CD4-positive, alpha-beta memory T cell (primary cell): Measurements from ENCODE around the gene KIAA1191. TPM values are rescaled to one million over a fixed set of nuclear protein-coding genes. Genes with fewer than 3 reads are reported as not detected.
A peak's percentile ranks its signal among the peaks of the same experiment; 100 is the strongest.

Experiments
- CTCF ChIA-PET: fragments of 350-600 bp; sonication (Branson Sonifier 250); formaldehyde crosslinking; loops from one replicate; lab custom pipeline; 2021; ENCODE audit warnings: inconsistent platforms; ENCODE audit not compliant: partially characterized antibody; lab: Charles Lee
- POLR2A ChIA-PET: fragments of 350-600 bp; sonication (Branson Sonifier 250); formaldehyde crosslinking; loops from one replicate; lab custom pipeline; 2021; ENCODE audit not compliant: partially characterized antibody; lab: Charles Lee
- DNase-seq, 5 donors: peaks; one replicate each; pipeline versions ENCODE4 v3.0.0 to v3.0.0-alpha.2; 2020 to 2022; ENCODE audit warnings: mixed read lengths in 1 of 5
- H3K27ac ChIP-seq: one replicate; pipeline ENCODE4 v1.7.0; 2013; ENCODE audit warnings: low read depth, low read length
- H3K27me3 ChIP-seq: 2 replicates; pipeline ENCODE4 v1.7.0; 2013; ENCODE audit warnings: mild to moderate bottlenecking, low read length, moderate library complexity; ENCODE audit not compliant: insufficient read depth
- H3K36me3 ChIP-seq: 2 replicates; pipeline ENCODE4 v1.7.0; 2013; ENCODE audit warnings: mild to moderate bottlenecking, low read length, moderate library complexity; ENCODE audit not compliant: insufficient read depth
- H3K4me1 ChIP-seq: 2 replicates; pipeline ENCODE4 v1.7.0; 2013; ENCODE audit warnings: mild to moderate bottlenecking, low read length, moderate library complexity; ENCODE audit not compliant: insufficient read depth
- H3K4me3 ChIP-seq, 2 donors: one replicate each; pipeline ENCODE4 v1.7.0; 2013; ENCODE audit warnings: low read length in 2 of 2, mild to moderate bottlenecking in 1 of 2
- H3K9me3 ChIP-seq, 2 donors: one replicate each; pipeline ENCODE4 v1.7.0; 2013; ENCODE audit warnings: low read length in 2 of 2, control low read depth in 1 of 2; ENCODE audit not compliant: control insufficient read depth in 1 of 2
- H3K27ac Mint-ChIP-seq, 7 donors: one replicate each; pipeline ENCODE4 v1.8.0; 2020 to 2021; ENCODE audit warnings: mixed read lengths in 7 of 7, mild to moderate bottlenecking in 6 of 7, inconsistent platforms in 3 of 7, moderate library complexity in 3 of 7
- H3K27me3 Mint-ChIP-seq, 2 donors: one replicate each; pipeline ENCODE4 v1.8.0; 2020 to 2021; ENCODE audit warnings: mixed read lengths in 2 of 2
- H3K36me3 Mint-ChIP-seq, 2 donors: one replicate each; pipeline ENCODE4 v1.8.0; 2020 to 2021; ENCODE audit warnings: mixed read lengths in 2 of 2, inconsistent platforms in 1 of 2, mild to moderate bottlenecking in 1 of 2
- H3K4me1 Mint-ChIP-seq, 4 donors: one replicate each; pipeline ENCODE4 v1.8.0; 2020 to 2021; ENCODE audit warnings: mixed read lengths in 4 of 4, mild to moderate bottlenecking in 1 of 4
- H3K4me3 Mint-ChIP-seq, 8 donors: one replicate each; pipeline ENCODE4 v1.8.0; 2020 to 2021; ENCODE audit warnings: mixed read lengths in 8 of 8, mild to moderate bottlenecking in 7 of 8, moderate library complexity in 6 of 8, inconsistent platforms in 3 of 8
- H3K9me3 Mint-ChIP-seq, 8 donors: one replicate each; pipeline ENCODE4 v1.8.0; 2020 to 2021; ENCODE audit warnings: mixed read lengths in 8 of 8, mild to moderate bottlenecking in 5 of 8, inconsistent platforms in 3 of 8, moderate library complexity in 1 of 8
- intact Hi-C: fragments of 100-400 bp; cut with micrococcal nuclease; formaldehyde crosslinking; loops from one replicate; pipeline ENCODE4 v1.15.1; 2023
- polyA plus RNA-seq, 2 donors: library from polyadenylated mRNA; unstranded; fragments of 300-500 nt; fragmentation: Illumina TruSeq; gene quantifications; one replicate each; pipeline ENCODE4 v1.2.3, GENCODE V29; 2021
- total RNA-seq, 2 experiments: library from RNA; stranded (reverse); gene quantifications; one replicate each; pipeline ENCODE4 v1.2.3, GENCODE V29; 2021

The KIAA1191 gene
- total and polyA plus RNA-seq, 4 experiments from 2014 or later: 53.6 to 76.6 (median 72.4) TPM

GRCh38 chr5:176388444-176389134, 27.0 kb upstream of the KIAA1191 start, which contains the start of the genes HIGD2A and NOP16:
Gene HIGD2A, plus strand, starts transcription at chr5:176388751. Its CDS starts 69 bp downstream, at chr5:176388820.
Gene NOP16, minus strand, starts transcription at chr5:176388598. Its CDS starts 59 bp downstream, at chr5:176388539.
- H3K36me3 ChIP-seq: peaks cover 30% of the 10 kb centered on the region
- H3K27me3 ChIP-seq: no peaks in the 10 kb centered on the region
- H3K9me3 ChIP-seq: no peaks in the 10 kb centered on the region
- Mint-ChIP-seq H3K4me1 (peaks cover 17 to 45% (median 30%) of the 10 kb centered on the region in 4 donors), H3K27ac (peak within 1 kb of the TSS; percentile 96 to 100 (median 100)), H3K9me3 (peaks cover 0 to 1% (median 0%) of the 10 kb centered on the region in 8 donors), H3K4me3 (peak within 1 kb of the TSS; percentile 95 to 100 (median 97)), H3K27me3 (no peaks in the 10 kb centered on the region), H3K36me3 (peaks cover 20 to 66% of the 10 kb centered on the region in 2 donors)
- peaks cover 33% of the 10 kb centered on the region for H3K4me1 ChIP-seq
- CTCF ChIA-PET: interaction anchor here (1.0 to 1.3 kb wide), 2 partner anchors 27 to 185 kb away, joined by 3 read pairs; no protein-coding TSS in a partner anchor
- H3K27ac ChIP-seq: peak within 1 kb of the TSS; percentile 91
- intact Hi-C loops: loop anchor here (1.0 kb wide), 6 partner anchors 23 to 259 kb away; partner anchors contain the start of genes ARL10, CLTB, FAF2 and KIAA1191
- peak within 1 kb of the TSS; percentile 90 to 99 for H3K4me3 ChIP-seq
- peak; percentile 98 to 100 (median 99) for DNase-seq
- POLR2A ChIA-PET: interaction anchor here (0.8 to 2.5 kb wide), 17 partner anchors 8 to 910 kb away, joined by 3 to 40 read pairs (median 5); partner anchors contain the start of genes CLTB, FAF2, KIAA1191 and RNF44

- DNase-seq: no peak
- POLR2A ChIA-PET: interaction anchor here (0.7 to 2.5 kb wide), 11 partner anchors 9 to 910 kb away, joined by 3 to 40 read pairs (median 5); partner anchors contain the start of genes FAF2, KIAA1191, RNF44 and SFXN1
- no peaks in the 10 kb centered on the region for H3K9me3 ChIP-seq
- H3K4me3 Mint-ChIP-seq: peak overlapping the region; percentile 95 to 100 (median 97)
- intact Hi-C loops: loop anchor here (1.0 kb wide), 2 partner anchors 23 to 27 kb away; partner anchors contain the start of genes ARL10 and KIAA1191
- peaks cover 20 to 67% of the 10 kb centered on the region in 2 donors for H3K36me3 Mint-ChIP-seq
- H3K27me3 Mint-ChIP-seq: no peaks in the 10 kb centered on the region
- CTCF ChIA-PET: interaction anchor here (1.0 kb wide), 1 partner anchor 185 kb away, joined by 3 read pairs; no protein-coding TSS in a partner anchor
- H3K27me3 ChIP-seq: no peaks in the 10 kb centered on the region
- H3K4me3 ChIP-seq: peak overlapping the region; percentile 90 to 99
- peak overlapping the region; percentile 91 for H3K27ac ChIP-seq
- H3K36me3 ChIP-seq: peaks cover 35% of the 10 kb centered on the region
- H3K9me3 Mint-ChIP-seq: peaks cover 0 to 1% (median 0%) of the 10 kb centered on the region in 8 donors
- H3K4me1 Mint-ChIP-seq: peaks cover 17 to 45% (median 30%) of the 10 kb centered on the region in 4 donors
- H3K4me1 ChIP-seq: peaks cover 33% of the 10 kb centered on the region
- H3K27ac Mint-ChIP-seq: peak overlapping the region; percentile 96 to 100 (median 100)
These were observed 26.5 kb upstream of the KIAA1191 start for GRCh38 chr5:176388003-176388443.

- Mint-ChIP-seq H3K9me3 (peaks cover 0 to 1% (median 0%) of the 10 kb centered on the region in 8 donors), H3K27ac (peak overlapping the region; percentile 93 to 100 (median 100)), H3K4me3 (peak overlapping the region; percentile 95 to 100 (median 97)), H3K4me1 (peaks cover 17 to 45% (median 30%) of the 10 kb centered on the region in 4 donors), H3K36me3 (peaks cover 20 to 71% of the 10 kb centered on the region in 2 donors), H3K27me3 (no peaks in the 10 kb centered on the region)
- peaks cover 33% of the 10 kb centered on the region for H3K4me1 ChIP-seq
- H3K27ac ChIP-seq: peak overlapping the region; percentile 91
- H3K9me3 ChIP-seq: no peaks in the 10 kb centered on the region
- intact Hi-C loops: no loop called here
- DNase-seq: no peak
- H3K27me3 ChIP-seq: no peaks in the 10 kb centered on the region
- ChIA-PET CTCF (interaction anchor here (1.0 to 1.1 kb wide), 2 partner anchors 186 to 273 kb away, joined by 3 read pairs; no protein-coding TSS in a partner anchor), POLR2A (interaction anchor here (0.7 to 2.5 kb wide), 5 partner anchors 10 to 909 kb away, joined by 3 to 40 read pairs (median 5); partner anchors contain the start of genes KIAA1191, RNF44 and SFXN1)
- peak overlapping the region; percentile 90 to 99 for H3K4me3 ChIP-seq
- H3K36me3 ChIP-seq: peaks cover 38% of the 10 kb centered on the region
These were observed 25.9 kb upstream of the KIAA1191 start for GRCh38 chr5:176387384-176387925.

- POLR2A ChIA-PET: interaction anchor here (1.8 to 2.1 kb wide), 2 partner anchors 19 to 25 kb away, joined by 5 to 6 read pairs; partner anchors contain the start of gene KIAA1191
- H3K4me3 Mint-ChIP-seq: peak overlapping the region in 7 of 8 donors; percentile 41 to 96 (median 50)
These were observed 24.9 kb upstream of the KIAA1191 start for GRCh38 chr5:176386491-176386890.

GRCh38 chr5:176384991-176385390, 23.4 kb upstream of the KIAA1191 start:
- H3K9me3 ChIP-seq: no peaks in the 10 kb centered on the region
- no peaks in the 10 kb centered on the region for H3K27me3 Mint-ChIP-seq
- no peak overlapping the region for H3K27ac ChIP-seq
- ChIA-PET CTCF (no interaction called here), POLR2A (no interaction called here)
- peaks cover 45% of the 10 kb centered on the region for H3K36me3 ChIP-seq
- peak overlapping the region in 1 of 7 donors; percentile 62 for H3K27ac Mint-ChIP-seq
- peaks cover 0 to 1% (median 0%) of the 10 kb centered on the region in 8 donors for H3K9me3 Mint-ChIP-seq
- intact Hi-C loops: no loop called here
- H3K4me3 Mint-ChIP-seq: peak overlapping the region in 1 of 8 donors; percentile 39
- peaks cover 17 to 45% (median 30%) of the 10 kb centered on the region in 4 donors for H3K4me1 Mint-ChIP-seq
- peaks cover 21 to 68% of the 10 kb centered on the region in 2 donors for H3K36me3 Mint-ChIP-seq
- peaks cover 29% of the 10 kb centered on the region for H3K4me1 ChIP-seq
- no peak overlapping the region for H3K4me3 ChIP-seq
- no peaks in the 10 kb centered on the region for H3K27me3 ChIP-seq
- DNase-seq: no peak

More at GRCh38 chr5:176386491-176386890, 24.9 kb upstream of the KIAA1191 start:
- H3K4me3 ChIP-seq: no peak overlapping the region
- intact Hi-C loops: no loop called here
- Mint-ChIP-seq H3K9me3 (peaks cover 0 to 1% (median 0%) of the 10 kb centered on the region in 8 donors), H3K27ac (peak overlapping the region in 6 of 7 donors; percentile 6 to 93 (median 44)), H3K36me3 (peaks cover 20 to 69% of the 10 kb centered on the region in 2 donors), H3K4me1 (peaks cover 17 to 45% (median 30%) of the 10 kb centered on the region in 4 donors), H3K27me3 (no peaks in the 10 kb centered on the region)
- no peak overlapping the region for H3K27ac ChIP-seq
- H3K9me3 ChIP-seq: no peaks in the 10 kb centered on the region
- CTCF ChIA-PET: interaction anchor here (1.1 kb wide), 2 partner anchors 25 to 274 kb away, joined by 3 read pairs; partner anchors contain the start of gene KIAA1191
- peaks cover 33% of the 10 kb centered on the region for H3K4me1 ChIP-seq
- no peaks in the 10 kb centered on the region for H3K27me3 ChIP-seq
- peaks cover 45% of the 10 kb centered on the region for H3K36me3 ChIP-seq
- DNase-seq: no peak

GRCh38 chr5:176384366-176384930, 22.9 kb upstream of the KIAA1191 start:
- intact Hi-C loops: no loop called here
- Mint-ChIP-seq H3K36me3 (peaks cover 26 to 68% of the 10 kb centered on the region in 2 donors), H3K27ac (no peak overlapping the region)

More at GRCh38 chr5:176384366-176384930, 22.9 kb upstream of the KIAA1191 start:
- H3K4me1 ChIP-seq: peaks cover 24% of the 10 kb centered on the region
- peaks cover 45% of the 10 kb centered on the region for H3K36me3 ChIP-seq
- ChIA-PET POLR2A (no interaction called here), CTCF (interaction anchor here (0.6 kb wide), 1 partner anchor 148 kb away, joined by 3 read pairs; no protein-coding TSS in a partner anchor)
- H3K4me3 ChIP-seq: no peak overlapping the region
- H3K9me3 Mint-ChIP-seq: peaks cover 0 to 1% (median 0%) of the 10 kb centered on the region in 8 donors
- H3K4me3 Mint-ChIP-seq: no peak overlapping the region
- no peaks in the 10 kb centered on the region for H3K27me3 Mint-ChIP-seq
- no peaks in the 10 kb centered on the region for H3K9me3 ChIP-seq
- DNase-seq: no peak
- H3K4me1 Mint-ChIP-seq: peaks cover 15 to 41% (median 26%) of the 10 kb centered on the region in 4 donors
- H3K27ac ChIP-seq: no peak overlapping the region
- no peaks in the 10 kb centered on the region for H3K27me3 ChIP-seq
